ENCODE measurements around the gene WEE2.

- TF ChIP-seq CTCF (IDR thresholded peaks at IDR 0.05) (no peak), POLR2A (IDR thresholded peaks at IDR 0.05) (no peak)
Measured at GRCh38 chr7:141744131-141744530, 36.0 kb downstream of the WEE2 start.
